HEK293 (cell line): Measurements from ENCODE around the gene CLTCL1.

Source experiments
- CTCF ChIA-PET: fragments of 350-600 bp; formaldehyde crosslinking; extraction: SDS; loops from one replicate; lab custom pipeline; 2021; ENCODE audit warnings: antibody characterized with exemption; lab: Yijun Ruan, JAX
- POLR2A ChIA-PET: fragments of 300-600 bp; formaldehyde crosslinking; extraction: SDS; loops from one replicate; lab custom pipeline; 2020; ENCODE audit warnings: antibody characterized with exemption, inconsistent platforms; lab: Yijun Ruan, JAX
- H3K27ac ChIP-seq: fragments of 200-500 bp; sonication (Bioruptor generic); 2 replicates; pipeline ENCODE4 v1.5.1; 2014; ENCODE audit warnings: low read depth, low read length, control low read depth, inconsistent platforms; ENCODE audit errors: extremely low read depth
- H3K36me3 ChIP-seq, 2 experiments: fragments of 200-500 bp in 1 of 2; sonication (Bioruptor generic) in 1 of 2; 1 replicate in 1 of 2; 2 replicates in 1 of 2; pipeline ENCODE4 v1.5.1; 2014 to 2017; ENCODE audit warnings: inconsistent platforms in 2 of 2, low read length in 2 of 2; ENCODE audit not compliant: control insufficient read depth in 2 of 2, insufficient read depth in 1 of 2
- H3K4me1 ChIP-seq: fragments of 200-500 bp; sonication (Bioruptor generic); 2 replicates; pipeline ENCODE4 v1.5.1; 2014; ENCODE audit warnings: mild to moderate bottlenecking, low read length, inconsistent platforms; ENCODE audit not compliant: control insufficient read depth, insufficient read depth
- H3K4me3 ChIP-seq: 2 replicates; pipeline ENCODE4 v1.5.1; 2011; ENCODE audit warnings: low read depth, mild to moderate bottlenecking, control low read depth, low read length, moderate library complexity
- H3K9me3 ChIP-seq: fragments of 200-500 bp; sonication (Bioruptor generic); 2 replicates; pipeline ENCODE4 v1.5.1; 2014; ENCODE audit warnings: low read depth, low read length, inconsistent platforms; ENCODE audit not compliant: control insufficient read depth, insufficient read depth
- BCL6B ChIP-seq: fragments of 450-650 bp; formaldehyde crosslinking; IDR thresholded peaks from 2 replicates; pipeline ENCODE4 v1.5.1; 2017; ENCODE audit warnings: missing biosample characterization, missing genetic modification characterization
- GLI2 ChIP-seq: fragments of 450-650 bp; formaldehyde crosslinking; IDR thresholded peaks from 2 replicates; pipeline ENCODE4; 2017; ENCODE audit warnings: missing biosample characterization, missing genetic modification characterization, low read depth, borderline replicate concordance
- GLI4 ChIP-seq: fragments of 450-650 bp; formaldehyde crosslinking; IDR thresholded peaks from 2 replicates; pipeline ENCODE4 v1.5.1; 2016; ENCODE audit warnings: missing biosample characterization, missing genetic modification characterization
- KLF9 ChIP-seq: fragments of 450-650 bp; formaldehyde crosslinking; IDR thresholded peaks from 2 replicates; pipeline ENCODE4 v1.5.1; 2016; ENCODE audit warnings: missing biosample characterization, missing genetic modification characterization, low read depth
- YY2 ChIP-seq: fragments of 450-650 bp; formaldehyde crosslinking; IDR thresholded peaks from 2 replicates; pipeline ENCODE4 v1.5.1; 2016; ENCODE audit warnings: missing biosample characterization, missing genetic modification characterization
- ZBTB17 ChIP-seq: fragments of 450-650 bp; formaldehyde crosslinking; IDR thresholded peaks from 2 replicates; pipeline ENCODE4 v1.5.1; 2016; ENCODE audit warnings: missing biosample characterization, missing genetic modification characterization
- ZFP69B ChIP-seq: fragments of 450-650 bp; formaldehyde crosslinking; IDR thresholded peaks from 2 replicates; pipeline ENCODE4 v1.5.1; 2016; ENCODE audit warnings: missing biosample characterization, missing genetic modification characterization
- ZIC2 ChIP-seq: fragments of 450-650 bp; formaldehyde crosslinking; IDR thresholded peaks from 2 replicates; pipeline ENCODE4 v1.5.1; 2016; ENCODE audit warnings: missing biosample characterization, missing genetic modification characterization
- ZNF121 ChIP-seq: fragments of 450-650 bp; formaldehyde crosslinking; IDR thresholded peaks from 2 replicates; pipeline ENCODE4 v1.5.1; 2016; ENCODE audit warnings: missing biosample characterization, missing genetic modification characterization
- ZNF175 ChIP-seq: fragments of 450-650 bp; formaldehyde crosslinking; IDR thresholded peaks from 2 replicates; pipeline ENCODE4 v1.5.1; 2016; ENCODE audit warnings: missing biosample characterization, missing genetic modification characterization
- ZNF19 ChIP-seq: fragments of 450-650 bp; formaldehyde crosslinking; IDR thresholded peaks from 2 replicates; pipeline ENCODE4; 2016; ENCODE audit warnings: missing biosample characterization, missing genetic modification characterization, low read depth
- ZNF202 ChIP-seq: fragments of 450-650 bp; formaldehyde crosslinking; IDR thresholded peaks from 2 replicates; pipeline ENCODE4 v1.5.1; 2016; ENCODE audit warnings: missing biosample characterization, missing genetic modification characterization, borderline replicate concordance
- ZNF280D ChIP-seq: fragments of 450-650 bp; formaldehyde crosslinking; IDR thresholded peaks from 2 replicates; pipeline ENCODE4 v1.5.1; 2016; ENCODE audit warnings: missing biosample characterization, missing genetic modification characterization
- ZNF391 ChIP-seq: fragments of 450-650 bp; formaldehyde crosslinking; IDR thresholded peaks from 2 replicates; pipeline ENCODE4 v1.5.1; 2016; ENCODE audit warnings: low read depth, missing biosample characterization, missing genetic modification characterization, borderline replicate concordance
- ZNF521 ChIP-seq: fragments of 450-650 bp; formaldehyde crosslinking; IDR thresholded peaks from 2 replicates; pipeline ENCODE4 v1.5.1; 2017; ENCODE audit warnings: missing biosample characterization, mild to moderate bottlenecking, missing genetic modification characterization
- ZNF549 ChIP-seq: fragments of 450-650 bp; IDR thresholded peaks from 2 replicates; pipeline ENCODE4 v1.5.1; 2018; ENCODE audit warnings: missing biosample characterization, missing genetic modification characterization, mild to moderate bottlenecking, inconsistent platforms, moderate library complexity
- ZNF560 ChIP-seq: fragments of 450-650 bp; formaldehyde crosslinking; IDR thresholded peaks from 2 replicates; pipeline ENCODE4 v1.5.1; 2017; ENCODE audit warnings: missing biosample characterization, missing genetic modification characterization, borderline replicate concordance
- ZNF596 ChIP-seq: fragments of 450-650 bp; IDR thresholded peaks from 2 replicates; pipeline ENCODE4 v1.5.0; 2018; ENCODE audit warnings: missing biosample characterization, mild to moderate bottlenecking, missing genetic modification characterization, moderate library complexity
- ZNF626 ChIP-seq: fragments of 450-650 bp; sonication (Bioruptor Pico); formaldehyde crosslinking; IDR thresholded peaks from 2 replicates; pipeline ENCODE4 v1.5.1; 2018; ENCODE audit warnings: missing biosample characterization, missing genetic modification characterization, inconsistent platforms
- ZNF747 ChIP-seq: fragments of 450-650 bp; formaldehyde crosslinking; IDR thresholded peaks from 2 replicates; pipeline ENCODE4 v1.5.1; 2016; ENCODE audit warnings: missing biosample characterization, missing genetic modification characterization
- ZNF76 ChIP-seq: fragments of 450-650 bp; formaldehyde crosslinking; IDR thresholded peaks from 2 replicates; pipeline ENCODE4; 2016; ENCODE audit warnings: low read depth, missing biosample characterization, missing genetic modification characterization, borderline replicate concordance
- ZNF776 ChIP-seq: fragments of 450-650 bp; formaldehyde crosslinking; IDR thresholded peaks from 2 replicates; pipeline ENCODE4 v1.5.0; 2017; ENCODE audit warnings: missing biosample characterization, missing genetic modification characterization, borderline replicate concordance
- ZNF785 ChIP-seq: fragments of 450-650 bp; formaldehyde crosslinking; IDR thresholded peaks from 2 replicates; pipeline ENCODE4 v1.5.1; 2016; ENCODE audit warnings: missing biosample characterization, missing genetic modification characterization
- ZNF830 ChIP-seq: fragments of 450-650 bp; IDR thresholded peaks from 2 replicates; pipeline ENCODE4 v1.5.0; 2018; ENCODE audit warnings: missing biosample characterization, missing genetic modification characterization, low read depth, mild to moderate bottlenecking, moderate library complexity
- ZSCAN16 ChIP-seq: fragments of 450-650 bp; formaldehyde crosslinking; IDR thresholded peaks from 2 replicates; pipeline ENCODE4 v1.5.1; 2016; ENCODE audit warnings: missing biosample characterization, missing genetic modification characterization
- TF ChIP-seq, protein P1 (sequence below): fragments of 450-650 bp; formaldehyde crosslinking; IDR thresholded peaks from 2 replicates; pipeline ENCODE4 v1.5.1; 2016; ENCODE audit warnings: missing biosample characterization, missing genetic modification characterization
- TF ChIP-seq, protein P2 (sequence below): fragments of 450-650 bp; formaldehyde crosslinking; IDR thresholded peaks from 2 replicates; pipeline ENCODE4 v1.5.1; 2016; ENCODE audit warnings: missing biosample characterization, missing genetic modification characterization, low read depth

The CLTCL1 gene

DNA sequence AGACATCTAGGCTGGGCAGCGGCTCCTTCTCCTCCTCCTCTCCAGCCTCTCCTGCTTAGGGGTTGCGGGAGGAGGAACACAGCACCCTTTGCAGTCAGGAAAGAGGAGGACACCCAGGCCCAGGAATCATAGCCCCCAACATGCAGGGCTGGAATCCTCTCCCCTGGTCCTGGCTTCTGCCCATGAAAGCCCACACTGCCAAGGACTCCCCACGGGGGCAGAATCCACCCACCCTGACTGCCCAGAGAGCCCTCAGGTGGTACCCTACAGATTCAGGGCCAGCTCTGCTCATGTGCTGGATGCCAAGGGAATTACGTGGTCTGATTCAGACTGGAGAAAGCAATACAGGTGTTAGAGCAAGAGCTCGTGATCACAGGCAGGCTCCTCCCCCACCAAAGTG is 151.5 kb downstream of the CLTCL1 start:
- ChIA-PET POLR2A (no interaction called here), CTCF (no interaction called here)
- no peak for TF ChIP-seq YY2 (tag by site-specific recombination)
- TF ChIP-seq ZNF76 (tag by site-specific recombination): no peak
- no peak for TF ChIP-seq ZNF175
- no peak for TF ChIP-seq ZNF202
- no peak for TF ChIP-seq ZNF121
- TF ChIP-seq BCL6B (tag by site-specific recombination): no peak
- TF ChIP-seq ZIC2: no peak
- TF ChIP-seq ZNF747 (tag by site-specific recombination): no peak
- TF ChIP-seq ZBTB17: no peak
- TF ChIP-seq ZNF626 (tag by site-specific recombination): no peak
- TF ChIP-seq ZFP69B: no peak
- TF ChIP-seq ZNF776 (tag by site-specific recombination): no peak
- TF ChIP-seq KLF9: no peak
- no peak for TF ChIP-seq ZNF549 (tag by site-specific recombination)
- TF ChIP-seq, protein P1, sequence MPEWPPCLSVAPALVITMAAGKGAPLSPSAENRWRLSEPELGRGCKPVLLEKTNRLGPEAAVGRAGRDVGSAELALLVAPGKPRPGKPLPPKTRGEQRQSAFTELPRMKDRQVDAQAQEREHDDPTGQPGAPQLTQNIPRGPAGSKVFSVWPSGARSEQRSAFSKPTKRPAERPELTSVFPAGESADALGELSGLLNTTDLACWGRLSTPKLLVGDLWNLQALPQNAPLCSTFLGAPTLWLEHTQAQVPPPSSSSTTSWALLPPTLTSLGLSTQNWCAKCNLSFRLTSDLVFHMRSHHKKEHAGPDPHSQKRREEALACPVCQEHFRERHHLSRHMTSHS (tag by site-specific recombination): no peak
- Histone ChIP-seq H3K4me3 (no peak overlapping the region), H3K36me3 (peaks cover 15 to 75% of the 10 kb centered on the region in 2 experiments; a peak in 2 of 3 replicates), H3K9me3 (no peaks in the 10 kb centered on the region), H3K4me1 (no peaks in the 10 kb centered on the region), H3K27ac (no peak overlapping the region)

- no peaks in the 10 kb centered on the region for H3K4me1 ChIP-seq
- no peak overlapping the region for H3K27ac ChIP-seq
- H3K9me3 ChIP-seq: no peaks in the 10 kb centered on the region
- H3K36me3 ChIP-seq: peaks cover 15 to 85% of the 10 kb centered on the region in 2 experiments; a peak in 2 of 3 replicates
- TF ChIP-seq ZNF785 (no peak), KLF9 (no peak), ZNF596 (tag by site-specific recombination) (no peak), ZNF280D (no peak), ZNF560 (tag by site-specific recombination) (no peak), ZNF19 (tag by site-specific recombination) (no peak), ZSCAN16 (tag by site-specific recombination) (no peak), GLI2 (no peak), ZNF521 (tag by site-specific recombination) (no peak), GLI4 (tag by site-specific recombination) (no peak), ZNF830 (tag by site-specific recombination) (no peak), ZNF391 (tag by site-specific recombination) (no peak)
- TF ChIP-seq, protein P2, sequence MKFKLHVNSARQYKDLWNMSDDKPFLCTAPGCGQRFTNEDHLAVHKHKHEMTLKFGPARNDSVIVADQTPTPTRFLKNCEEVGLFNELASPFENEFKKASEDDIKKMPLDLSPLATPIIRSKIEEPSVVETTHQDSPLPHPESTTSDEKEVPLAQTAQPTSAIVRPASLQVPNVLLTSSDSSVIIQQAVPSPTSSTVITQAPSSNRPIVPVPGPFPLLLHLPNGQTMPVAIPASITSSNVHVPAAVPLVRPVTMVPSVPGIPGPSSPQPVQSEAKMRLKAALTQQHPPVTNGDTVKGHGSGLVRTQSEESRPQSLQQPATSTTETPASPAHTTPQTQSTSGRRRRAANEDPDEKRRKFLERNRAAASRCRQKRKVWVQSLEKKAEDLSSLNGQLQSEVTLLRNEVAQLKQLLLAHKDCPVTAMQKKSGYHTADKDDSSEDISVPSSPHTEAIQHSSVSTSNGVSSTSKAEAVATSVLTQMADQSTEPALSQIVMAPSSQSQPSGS (tag by site-specific recombination): no peak
- POLR2A ChIA-PET: interaction anchor here (1.0 to 1.1 kb wide), 2 partner anchors 36 to 49 kb away, joined by 3 read pairs; no protein-coding TSS in a partner anchor
- H3K4me3 ChIP-seq: no peak overlapping the region
- CTCF ChIA-PET: interaction anchor here (0.6 to 1.0 kb wide), 4 partner anchors 17 to 1600 kb away, joined by 3 to 4 read pairs (median 4); partner anchors contain the start of gene DGCR2
These were observed 152.5 kb downstream of the CLTCL1 start for GRCh38 chr22:19139001-19139356.
